Esophagus squamous epithelium (tissue), 5 donors: ENCODE data around the gene CAPRIN1. TPM values are rescaled to one million over a fixed set of nuclear protein-coding genes. Genes with fewer than 3 reads are reported as not detected.

Source experiments
- DNase-seq: peaks from one replicate; lab custom pipeline; 2025; lab: John Stamatoyannopoulos, UW
- H3K27ac ChIP-seq, 4 donors: fragments of 200-600 bp; sonication (generic); one replicate each; pipeline ENCODE4 v1.5.1; 2016 to 2019; ENCODE audit warnings: mild to moderate bottlenecking in 1 of 4
- H3K27me3 ChIP-seq, 4 donors: fragments of 200-600 bp; sonication (generic); 1 replicate in 3 of 4; 2 replicates in 1 of 4; pipeline versions ENCODE4 v1.5.1 to v1.6.0; 2017 to 2021; ENCODE audit warnings: antibody characterized with exemption in 1 of 4
- H3K36me3 ChIP-seq, 3 donors: fragments of 200-600 bp; sonication (generic); one replicate each; pipeline ENCODE4 v1.5.1; 2016 to 2019
- H3K4me1 ChIP-seq, 3 donors: fragments of 200-600 bp; sonication (generic); one replicate each; pipeline ENCODE4 v1.5.1; 2017 to 2019
- H3K4me3 ChIP-seq, 4 donors: fragments of 200-600 bp; sonication (generic); 1 replicate in 3 of 4; 2 replicates in 1 of 4; pipeline ENCODE4 v1.5.1; 2016 to 2019; ENCODE audit warnings: mild to moderate bottlenecking in 2 of 4, moderate library complexity in 1 of 4
- H3K9me3 ChIP-seq, 3 donors: fragments of 200-600 bp; sonication (generic); one replicate each; pipeline ENCODE4 v1.5.1; 2016 to 2019
- POLR2A ChIP-seq, 4 donors: fragments of 450-650 bp; IDR thresholded peaks; one replicate each; pipeline ENCODE4 v1.6.1; 2017; ENCODE audit warnings: antibody characterized with exemption in 4 of 4, mild to moderate bottlenecking in 4 of 4, moderate library complexity in 3 of 4
- WGBS, 2 donors: methylation state at CpG; one replicate each; pipeline ENCODE4 v1.1.5; 2018; 5-methylcytosine and 5-hydroxymethylcytosine counted together
- intact Hi-C: fragments of 100-400 bp; cut with DNase I; formaldehyde crosslinking; loops from one replicate; pipeline ENCODE4 v1.15.0; 2022
- total RNA-seq, 4 donors: library from RNA; depleted of rRNA; stranded (reverse); fragments of >200 nt; gene quantifications; one replicate each; pipeline ENCODE4 v1.1.0, GENCODE V29; 2016
- TF ChIP-seq, protein P1 (sequence below), 6 experiments: fragments of 450-650 bp in 4 of 6; fragments of 200-600 bp in 2 of 6; sonication (generic) in 2 of 6; IDR thresholded peaks; one replicate each; pipeline ENCODE4 v1.5.1; 2016 to 2019; ENCODE audit warnings: antibody characterized with exemption in 6 of 6, mild to moderate bottlenecking in 4 of 6, moderate library complexity in 4 of 6
- donor health status: DM: yes; HTN: yes; CAD: no.

The CAPRIN1 gene
- total RNA-seq, 4 donors from 2014 or later = 94.1 to 151 (median 132) TPM

DNA sequence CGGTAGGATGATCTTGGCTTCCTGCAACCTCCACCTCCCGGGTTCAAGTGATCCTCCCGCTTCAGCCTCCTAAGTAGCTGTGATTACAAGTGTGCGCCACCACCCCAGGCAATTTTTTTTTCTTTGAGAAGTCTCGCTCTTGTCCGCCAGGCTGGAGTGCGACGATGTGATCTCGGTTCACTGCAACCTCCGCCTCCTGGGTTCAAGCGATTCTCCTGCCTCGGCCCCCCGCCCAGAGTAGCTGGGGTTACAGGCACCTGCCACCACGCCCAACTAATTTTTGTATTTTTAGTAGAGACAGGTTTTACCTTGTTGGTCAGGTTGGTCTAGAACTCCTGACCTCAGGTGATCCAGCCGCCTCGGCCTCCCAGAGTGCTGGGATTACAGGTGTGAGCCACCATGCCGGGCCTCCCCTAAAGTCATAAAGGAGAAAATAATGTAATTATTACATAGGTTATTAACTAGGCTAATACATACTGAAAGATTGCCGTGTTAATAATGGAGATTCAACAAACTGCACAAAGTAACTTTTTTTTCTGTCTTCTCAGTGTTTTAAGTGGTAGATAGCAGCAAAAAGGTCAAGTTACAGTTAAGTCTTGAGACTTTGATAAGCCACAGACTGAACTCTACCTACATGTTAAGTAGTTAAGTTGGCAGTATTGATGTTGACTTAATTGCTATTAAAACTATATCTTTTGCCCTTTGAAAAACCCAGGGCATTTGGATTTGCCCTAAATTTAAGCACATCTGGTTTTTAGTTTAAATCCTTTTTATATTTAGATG, 3.9 kb downstream of the CAPRIN1 start:
- no peak overlapping the region for H3K4me3 ChIP-seq

DNA sequence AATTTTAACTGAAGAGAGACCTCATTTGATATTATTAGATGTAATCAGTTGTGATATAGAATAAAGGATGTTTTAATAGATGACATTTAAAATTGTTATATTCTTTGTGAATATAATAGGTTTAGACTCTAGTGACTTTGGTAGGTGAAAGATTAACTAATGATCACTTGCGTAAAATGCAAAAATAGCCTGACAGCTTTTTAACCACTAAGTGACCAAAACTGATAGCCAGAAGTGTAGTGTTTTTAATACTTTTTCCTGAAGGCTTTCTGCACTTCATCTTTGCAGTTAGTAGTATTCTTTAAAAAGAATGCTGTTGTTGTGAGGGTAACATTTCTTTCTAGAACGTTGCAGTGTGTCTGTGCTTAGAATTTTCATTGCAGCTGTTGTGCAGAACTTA, 5.1 kb downstream of the CAPRIN1 start:
- TF ChIP-seq, protein P1, sequence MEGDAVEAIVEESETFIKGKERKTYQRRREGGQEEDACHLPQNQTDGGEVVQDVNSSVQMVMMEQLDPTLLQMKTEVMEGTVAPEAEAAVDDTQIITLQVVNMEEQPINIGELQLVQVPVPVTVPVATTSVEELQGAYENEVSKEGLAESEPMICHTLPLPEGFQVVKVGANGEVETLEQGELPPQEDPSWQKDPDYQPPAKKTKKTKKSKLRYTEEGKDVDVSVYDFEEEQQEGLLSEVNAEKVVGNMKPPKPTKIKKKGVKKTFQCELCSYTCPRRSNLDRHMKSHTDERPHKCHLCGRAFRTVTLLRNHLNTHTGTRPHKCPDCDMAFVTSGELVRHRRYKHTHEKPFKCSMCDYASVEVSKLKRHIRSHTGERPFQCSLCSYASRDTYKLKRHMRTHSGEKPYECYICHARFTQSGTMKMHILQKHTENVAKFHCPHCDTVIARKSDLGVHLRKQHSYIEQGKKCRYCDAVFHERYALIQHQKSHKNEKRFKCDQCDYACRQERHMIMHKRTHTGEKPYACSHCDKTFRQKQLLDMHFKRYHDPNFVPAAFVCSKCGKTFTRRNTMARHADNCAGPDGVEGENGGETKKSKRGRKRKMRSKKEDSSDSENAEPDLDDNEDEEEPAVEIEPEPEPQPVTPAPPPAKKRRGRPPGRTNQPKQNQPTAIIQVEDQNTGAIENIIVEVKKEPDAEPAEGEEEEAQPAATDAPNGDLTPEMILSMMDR (IDR thresholded peaks at IDR 0.05) = no peak
- no peak for TF ChIP-seq POLR2A (IDR thresholded peaks at IDR 0.05)
- WGBS, 2 donors = 17 to 22% methylated on average over 2 of the region's 2 CpGs
- Histone ChIP-seq H3K4me1 (peaks cover 0 to 81% (median 46%) of the 10 kb centered on the region in 3 donors), H3K36me3 (peaks cover 0 to 45% (median 0%) of the 10 kb centered on the region in 3 donors), H3K9me3 (no peaks in the 10 kb centered on the region), H3K4me3 (no peak overlapping the region), H3K27ac (no peak overlapping the region), H3K27me3 (no peaks in the 10 kb centered on the region)
- intact Hi-C loops = loop anchor here (10.0 kb wide), 1 partner anchor 48 kb away; the partner anchor contains the start of gene NAT10
- DNase-seq = no peak

More for the DNA sequence above, 3.9 kb downstream of the CAPRIN1 start:
- no peaks in the 10 kb centered on the region for H3K9me3 ChIP-seq
- no peaks in the 10 kb centered on the region for H3K27me3 ChIP-seq
- intact Hi-C loops = loop anchor here (10.0 kb wide), 1 partner anchor 49 kb away; the partner anchor contains the start of gene NAT10
- 87 to 92% methylated on average over 16 to 18 of the region's 18 CpGs for WGBS, 2 donors
- TF ChIP-seq, protein P1 (IDR thresholded peaks at IDR 0.05) = no peak
- no peak for TF ChIP-seq POLR2A (IDR thresholded peaks at IDR 0.05)
- H3K27ac ChIP-seq = no peak overlapping the region
- H3K36me3 ChIP-seq = peaks cover 0 to 35% (median 0%) of the 10 kb centered on the region in 3 donors
- peaks cover 0 to 75% (median 51%) of the 10 kb centered on the region in 3 donors for H3K4me1 ChIP-seq
- DNase-seq = no peak

DNA sequence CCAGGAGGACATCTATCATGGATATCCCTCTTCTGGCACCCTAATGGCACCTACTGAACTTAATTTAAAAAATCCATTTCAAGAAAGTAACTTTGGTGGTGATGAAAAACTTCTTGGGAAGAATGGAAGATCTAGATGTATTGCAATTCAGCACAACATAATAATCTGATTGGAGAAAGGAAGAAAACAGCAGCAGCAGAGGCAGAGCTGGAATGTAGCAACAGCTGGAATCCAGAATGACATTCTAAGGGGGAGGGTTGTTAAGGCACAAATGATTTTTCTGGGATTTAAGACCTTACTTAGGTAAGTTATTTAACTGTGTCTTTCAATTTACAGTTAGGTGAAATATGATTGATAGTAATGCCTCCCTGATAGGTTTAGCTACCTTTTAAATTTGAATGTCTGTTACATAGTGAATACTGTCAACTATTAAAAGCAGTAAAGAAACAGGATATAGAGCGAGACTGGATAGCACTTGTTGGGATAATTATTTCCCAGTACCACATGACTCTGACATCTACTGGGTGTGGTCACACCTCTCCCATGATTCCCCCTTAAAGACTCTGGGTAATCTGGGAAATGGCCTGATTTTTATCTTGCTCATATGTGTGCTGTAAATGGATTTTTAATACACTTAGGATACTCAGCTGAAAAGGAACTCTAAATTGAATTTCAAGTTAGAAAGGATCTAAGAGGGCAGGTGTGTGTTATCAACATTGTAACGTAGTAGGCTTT, 11.7 kb downstream of the CAPRIN1 start:
- no peaks in the 10 kb centered on the region for H3K9me3 ChIP-seq
- TF ChIP-seq, protein P1 (IDR thresholded peaks at IDR 0.05) = no peak
- H3K4me1 ChIP-seq = peaks cover 0 to 86% (median 27%) of the 10 kb centered on the region in 3 donors
- intact Hi-C loops = no loop called here
- H3K36me3 ChIP-seq = peaks cover 0 to 48% (median 0%) of the 10 kb centered on the region in 3 donors
- no peak overlapping the region for H3K4me3 ChIP-seq
- H3K27me3 ChIP-seq = no peaks in the 10 kb centered on the region
- 80 to 85% methylated on average over 2 of the region's 2 CpGs for WGBS, 2 donors
- H3K27ac ChIP-seq = no peak overlapping the region
- no peak for DNase-seq

DNA sequence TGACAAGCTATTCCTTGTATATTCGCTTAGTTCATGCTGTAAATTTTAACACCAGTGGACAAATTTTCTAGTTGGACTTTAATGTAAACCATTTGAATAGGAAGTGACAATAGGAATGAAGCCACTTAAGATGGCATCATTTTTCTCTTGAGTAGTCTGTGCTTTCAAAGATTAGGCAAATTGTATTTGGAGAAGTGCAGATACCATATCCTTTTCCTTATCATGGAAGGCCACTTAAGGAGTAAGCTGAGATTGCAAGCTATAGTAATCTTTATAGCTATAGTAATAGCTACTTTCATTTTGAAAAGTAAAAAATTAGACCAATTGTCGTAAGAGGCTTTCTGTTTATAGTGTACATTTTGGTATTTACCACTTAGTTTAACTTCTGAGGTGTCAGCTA, 12.8 kb downstream of the CAPRIN1 start:
- DNase-seq = no peak
- 80 to 86% methylated on average over 2 of the region's 2 CpGs for WGBS, 2 donors
- peaks cover 0 to 44% (median 0%) of the 10 kb centered on the region in 3 donors for H3K36me3 ChIP-seq
- H3K4me3 ChIP-seq = no peak overlapping the region
- intact Hi-C loops = no loop called here
- TF ChIP-seq, protein P1 (IDR thresholded peaks at IDR 0.05) = no peak
- TF ChIP-seq POLR2A (IDR thresholded peaks at IDR 0.05) = no peak
- no peaks in the 10 kb centered on the region for H3K9me3 ChIP-seq
- H3K27me3 ChIP-seq = no peaks in the 10 kb centered on the region
- H3K4me1 ChIP-seq = peaks cover 0 to 85% (median 17%) of the 10 kb centered on the region in 3 donors
- no peak overlapping the region for H3K27ac ChIP-seq
